Measurements from ENCODE around the gene MAGEB4.
"Not testable (repeated sequence)": the region's sequence is repeated elsewhere in the genome, so short reads cannot be mapped to it uniquely, and the experiment has no call there.

Gene MAGEB4, protein sequence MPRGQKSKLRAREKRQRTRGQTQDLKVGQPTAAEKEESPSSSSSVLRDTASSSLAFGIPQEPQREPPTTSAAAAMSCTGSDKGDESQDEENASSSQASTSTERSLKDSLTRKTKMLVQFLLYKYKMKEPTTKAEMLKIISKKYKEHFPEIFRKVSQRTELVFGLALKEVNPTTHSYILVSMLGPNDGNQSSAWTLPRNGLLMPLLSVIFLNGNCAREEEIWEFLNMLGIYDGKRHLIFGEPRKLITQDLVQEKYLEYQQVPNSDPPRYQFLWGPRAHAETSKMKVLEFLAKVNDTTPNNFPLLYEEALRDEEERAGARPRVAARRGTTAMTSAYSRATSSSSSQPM

GRCh38 chrX:30241724-30242415 lies at the start of gene MAGEB4:
Gene MAGEB4, plus strand, starts transcription at chrX:30242000. Its CDS starts 136 bp downstream, at chrX:30242136.
- no peaks in the 10 kb centered on the region for H3K27me3 ChIP-seq (ENCODE audit: control insufficient read depth, insufficient read depth, low read length)
- H3K36me3 ChIP-seq (ENCODE audit: control insufficient read depth, insufficient read depth, low read length): no peaks in the 10 kb centered on the region
- H3K9ac ChIP-seq (ENCODE audit: low read depth, low read length): no peak within 1 kb of the TSS
- H3K4me1 ChIP-seq (ENCODE audit: control insufficient read depth, insufficient read depth, low read length): no peaks in the 10 kb centered on the region
- H3K4me3 ChIP-seq (ENCODE audit: low read depth, low read length): no peak within 1 kb of the TSS
- H3K9me3 ChIP-seq (ENCODE audit: control insufficient read depth, insufficient read depth, low read length): no peaks in the 10 kb centered on the region

DNA sequence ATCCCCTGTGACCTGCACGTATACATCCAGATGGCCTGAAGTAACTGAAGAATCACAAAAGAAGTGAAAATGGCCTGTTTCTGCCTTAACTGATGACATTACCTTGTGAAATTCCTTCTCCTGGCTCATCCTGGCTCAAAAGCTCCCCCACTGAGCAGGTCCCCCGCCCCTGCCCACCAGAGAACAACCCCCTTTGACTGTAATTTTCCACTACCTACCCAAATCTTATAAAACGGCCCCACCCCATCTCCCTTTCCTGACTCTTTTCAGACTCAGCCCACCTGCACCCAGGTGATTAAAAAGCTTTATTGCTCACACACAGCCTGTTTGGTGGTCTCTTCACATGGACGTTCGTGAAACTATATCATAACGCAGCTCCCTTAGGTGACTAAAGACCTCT lies 47.9 kb upstream of the MAGEB4 start:
- not testable (repeated sequence) for H3K9me3 ChIP-seq (ENCODE audit: control insufficient read depth, insufficient read depth, low read length); H3K9ac ChIP-seq (ENCODE audit: low read depth, low read length); H3K4me1 ChIP-seq (ENCODE audit: control insufficient read depth, insufficient read depth, low read length); H3K4me3 ChIP-seq (ENCODE audit: low read depth, low read length); H3K36me3 ChIP-seq (ENCODE audit: control insufficient read depth, insufficient read depth, low read length); H3K27me3 ChIP-seq (ENCODE audit: control insufficient read depth, insufficient read depth, low read length)

GRCh38 chrX:30196322-30196721 lies 45.5 kb upstream of the MAGEB4 start:
- no peak overlapping the region for H3K4me3 ChIP-seq (ENCODE audit: low read depth, low read length)
- H3K27me3 ChIP-seq (ENCODE audit: control insufficient read depth, insufficient read depth, low read length): no peaks in the 10 kb centered on the region
- H3K9me3 ChIP-seq (ENCODE audit: control insufficient read depth, insufficient read depth, low read length): no peaks in the 10 kb centered on the region
- H3K36me3 ChIP-seq (ENCODE audit: control insufficient read depth, insufficient read depth, low read length): no peaks in the 10 kb centered on the region
- peaks cover 9% of the 10 kb centered on the region for H3K4me1 ChIP-seq (ENCODE audit: control insufficient read depth, insufficient read depth, low read length)
- H3K9ac ChIP-seq (ENCODE audit: low read depth, low read length): no peak overlapping the region

- H3K27me3 ChIP-seq (ENCODE audit: control insufficient read depth, insufficient read depth, low read length): no peaks in the 10 kb centered on the region
These were observed 29.6 kb upstream of the MAGEB4 start for GRCh38 chrX:30212172-30212571.

DNA sequence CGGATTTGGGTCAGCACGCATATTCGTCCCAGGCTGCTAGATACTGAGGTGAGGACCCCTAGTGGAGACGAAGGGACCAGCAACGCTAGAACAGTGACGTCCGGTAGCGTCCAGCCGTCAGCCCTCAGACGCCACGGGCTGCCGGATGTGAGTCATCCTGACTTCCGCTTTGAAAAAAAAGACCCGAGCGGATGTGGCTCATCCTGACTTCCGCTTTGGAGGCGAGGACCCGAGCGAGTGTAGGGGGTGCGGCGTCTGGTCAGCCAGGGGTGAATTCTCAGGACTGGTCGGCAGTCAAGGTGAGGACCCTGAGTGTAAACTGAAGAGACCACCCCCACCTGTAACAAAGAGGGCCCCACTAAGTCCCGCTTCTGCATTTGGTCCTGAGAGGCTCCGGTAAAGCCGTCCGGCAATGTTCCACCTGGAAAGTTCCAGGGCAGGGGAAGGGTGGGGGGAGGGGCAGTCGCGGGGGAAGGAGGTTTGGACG lies 26.4 kb upstream of the MAGEB4 start, which contains the start of gene MAGEB2:
Gene MAGEB2 (plus strand): TSS at position 207 of the 487 bp plus-strand sequence. CDS start 3,018 bp downstream, outside the sequence.
- Histone ChIP-seq H3K4me1 (ENCODE audit: control insufficient read depth, insufficient read depth, low read length) (peaks cover 15% of the 10 kb centered on the region), H3K9me3 (ENCODE audit: control insufficient read depth, insufficient read depth, low read length) (no peaks in the 10 kb centered on the region), H3K36me3 (ENCODE audit: control insufficient read depth, insufficient read depth, low read length) (no peaks in the 10 kb centered on the region), H3K9ac (ENCODE audit: low read depth, low read length) (no peak within 1 kb of the TSS), H3K27me3 (ENCODE audit: control insufficient read depth, insufficient read depth, low read length) (no peaks in the 10 kb centered on the region), H3K4me3 (ENCODE audit: low read depth, low read length) (no peak within 1 kb of the TSS)

More at GRCh38 chrX:30212172-30212571, 29.6 kb upstream of the MAGEB4 start:
- Histone ChIP-seq H3K9ac (ENCODE audit: low read depth, low read length) (no peak overlapping the region), H3K9me3 (ENCODE audit: control insufficient read depth, insufficient read depth, low read length) (no peaks in the 10 kb centered on the region), H3K4me1 (ENCODE audit: control insufficient read depth, insufficient read depth, low read length) (no peaks in the 10 kb centered on the region), H3K36me3 (ENCODE audit: control insufficient read depth, insufficient read depth, low read length) (no peaks in the 10 kb centered on the region), H3K4me3 (ENCODE audit: low read depth, low read length) (no peak overlapping the region)

GRCh38 chrX:30217465-30217864 lies 24.3 kb upstream of the MAGEB4 start:
- no peaks in the 10 kb centered on the region for H3K36me3 ChIP-seq (ENCODE audit: control insufficient read depth, insufficient read depth, low read length)
- H3K27me3 ChIP-seq (ENCODE audit: control insufficient read depth, insufficient read depth, low read length): no peaks in the 10 kb centered on the region
- no peak overlapping the region for H3K4me3 ChIP-seq (ENCODE audit: low read depth, low read length)
- no peaks in the 10 kb centered on the region for H3K9me3 ChIP-seq (ENCODE audit: control insufficient read depth, insufficient read depth, low read length)
- peaks cover 15% of the 10 kb centered on the region for H3K4me1 ChIP-seq (ENCODE audit: control insufficient read depth, insufficient read depth, low read length)
- no peak overlapping the region for H3K9ac ChIP-seq (ENCODE audit: low read depth, low read length)

DNA sequence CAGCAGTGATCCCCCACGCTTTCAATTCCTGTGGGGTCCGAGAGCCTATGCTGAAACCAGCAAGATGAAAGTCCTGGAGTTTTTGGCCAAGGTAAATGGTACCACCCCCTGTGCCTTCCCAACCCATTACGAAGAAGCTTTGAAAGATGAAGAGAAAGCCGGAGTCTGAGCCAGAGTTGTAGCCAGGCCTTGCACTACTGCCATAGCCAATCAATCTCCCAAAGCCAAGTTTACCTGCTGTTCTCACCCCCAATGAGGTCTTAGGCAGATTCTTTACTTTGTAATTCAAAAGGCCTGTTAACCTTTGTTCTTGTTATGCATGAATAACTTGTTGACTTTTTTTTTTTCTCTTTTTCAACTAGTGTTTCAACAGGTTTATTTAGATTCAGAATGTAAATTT lies 22.4 kb upstream of the MAGEB4 start:
- no peaks in the 10 kb centered on the region for H3K36me3 ChIP-seq (ENCODE audit: control insufficient read depth, insufficient read depth, low read length)
- H3K9ac ChIP-seq (ENCODE audit: low read depth, low read length): no peak overlapping the region
- H3K4me1 ChIP-seq (ENCODE audit: control insufficient read depth, insufficient read depth, low read length): peaks cover 15% of the 10 kb centered on the region
- H3K4me3 ChIP-seq (ENCODE audit: low read depth, low read length): no peak overlapping the region
- no peaks in the 10 kb centered on the region for H3K27me3 ChIP-seq (ENCODE audit: control insufficient read depth, insufficient read depth, low read length)
- no peaks in the 10 kb centered on the region for H3K9me3 ChIP-seq (ENCODE audit: control insufficient read depth, insufficient read depth, low read length)

DNA sequence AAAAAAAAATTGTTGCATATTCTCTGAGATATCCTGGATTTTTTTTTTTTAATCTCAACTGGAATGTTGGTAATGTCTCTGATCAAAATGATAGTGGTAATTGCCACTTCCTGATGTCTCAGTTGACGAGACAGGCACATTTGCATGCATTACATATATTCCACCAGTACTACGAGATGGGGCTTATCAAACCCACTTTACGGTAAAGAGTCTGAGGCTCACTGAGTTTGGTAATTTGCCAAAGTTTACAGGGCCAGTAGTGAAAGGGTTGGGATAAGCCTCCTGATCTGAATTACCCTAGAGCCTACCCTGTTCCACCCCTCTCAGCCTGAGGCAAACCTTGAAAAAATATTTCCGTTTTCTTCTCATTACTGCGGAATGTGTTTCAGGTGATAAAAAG lies 21.1 kb upstream of the MAGEB4 start:
- H3K9ac ChIP-seq (ENCODE audit: low read depth, low read length): no peak overlapping the region
- no peaks in the 10 kb centered on the region for H3K36me3 ChIP-seq (ENCODE audit: control insufficient read depth, insufficient read depth, low read length)
- H3K4me1 ChIP-seq (ENCODE audit: control insufficient read depth, insufficient read depth, low read length): peaks cover 15% of the 10 kb centered on the region
- H3K4me3 ChIP-seq (ENCODE audit: low read depth, low read length): no peak overlapping the region
- no peaks in the 10 kb centered on the region for H3K9me3 ChIP-seq (ENCODE audit: control insufficient read depth, insufficient read depth, low read length)
- no peaks in the 10 kb centered on the region for H3K27me3 ChIP-seq (ENCODE audit: control insufficient read depth, insufficient read depth, low read length)

GRCh38 chrX:30224536-30224935 lies 17.3 kb upstream of the MAGEB4 start:
- H3K4me1 ChIP-seq (ENCODE audit: control insufficient read depth, insufficient read depth, low read length): peaks cover 24% of the 10 kb centered on the region

DNA sequence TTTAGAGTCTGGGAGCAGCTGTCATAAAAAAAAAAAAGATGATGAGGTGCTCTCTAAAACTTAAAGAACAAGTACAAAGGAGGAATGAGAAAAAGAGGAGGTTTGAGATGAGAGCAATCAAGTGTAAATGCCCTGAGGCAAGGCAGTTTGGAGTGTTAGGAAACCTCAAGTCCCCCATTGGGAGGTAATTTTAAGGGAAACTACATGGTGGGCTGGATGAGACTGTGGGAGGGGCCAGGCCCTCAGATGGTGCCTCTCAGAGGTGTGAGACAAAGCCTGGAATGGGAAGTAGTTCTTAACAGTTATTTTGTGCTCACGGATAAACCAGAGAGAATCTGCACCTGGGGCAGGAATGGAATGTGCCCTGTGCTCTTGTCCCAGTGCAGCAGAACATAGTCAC lies 13.3 kb upstream of the MAGEB4 start:
- Histone ChIP-seq H3K27me3 (ENCODE audit: control insufficient read depth, insufficient read depth, low read length) (no peaks in the 10 kb centered on the region), H3K9ac (ENCODE audit: low read depth, low read length) (no peak overlapping the region), H3K4me3 (ENCODE audit: low read depth, low read length) (no peak overlapping the region), H3K36me3 (ENCODE audit: control insufficient read depth, insufficient read depth, low read length) (no peaks in the 10 kb centered on the region), H3K4me1 (ENCODE audit: control insufficient read depth, insufficient read depth, low read length) (peaks cover 19% of the 10 kb centered on the region), H3K9me3 (ENCODE audit: control insufficient read depth, insufficient read depth, low read length) (no peaks in the 10 kb centered on the region)

More at GRCh38 chrX:30224536-30224935, 17.3 kb upstream of the MAGEB4 start:
- no peaks in the 10 kb centered on the region for H3K27me3 ChIP-seq (ENCODE audit: control insufficient read depth, insufficient read depth, low read length)
- H3K9me3 ChIP-seq (ENCODE audit: control insufficient read depth, insufficient read depth, low read length): no peaks in the 10 kb centered on the region
- H3K36me3 ChIP-seq (ENCODE audit: control insufficient read depth, insufficient read depth, low read length): no peaks in the 10 kb centered on the region
- H3K9ac ChIP-seq (ENCODE audit: low read depth, low read length): no peak overlapping the region
- no peak overlapping the region for H3K4me3 ChIP-seq (ENCODE audit: low read depth, low read length)

DNA sequence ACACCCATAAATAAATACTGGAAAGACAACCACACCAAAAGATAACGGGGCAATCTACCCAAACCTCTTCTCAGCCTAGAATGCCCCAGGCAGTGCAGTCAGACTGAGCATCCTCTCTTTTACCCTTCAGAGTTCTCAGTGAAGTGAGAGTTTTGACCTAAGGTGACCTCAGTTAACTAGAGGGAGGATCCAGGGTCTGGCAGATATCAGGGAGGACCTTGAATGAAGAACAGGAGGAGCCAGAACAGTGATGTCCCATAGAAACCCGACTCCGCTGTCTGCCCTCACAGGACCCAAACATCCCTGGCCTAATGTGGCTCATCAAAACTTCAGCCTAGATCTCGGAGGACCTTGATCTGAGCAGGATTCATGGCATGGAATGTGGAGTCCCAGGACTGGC lies 11.4 kb upstream of the MAGEB4 start, which contains the start of gene MAGEB3:
Gene MAGEB3 (plus strand): TSS at position 263 of the 400 bp plus-strand sequence. CDS start 5,268 bp downstream, outside the sequence.
- Histone ChIP-seq H3K4me3 (ENCODE audit: low read depth, low read length) (no peak within 1 kb of the TSS), H3K4me1 (ENCODE audit: control insufficient read depth, insufficient read depth, low read length) (peaks cover 19% of the 10 kb centered on the region), H3K9me3 (ENCODE audit: control insufficient read depth, insufficient read depth, low read length) (no peaks in the 10 kb centered on the region), H3K36me3 (ENCODE audit: control insufficient read depth, insufficient read depth, low read length) (no peaks in the 10 kb centered on the region), H3K27me3 (ENCODE audit: control insufficient read depth, insufficient read depth, low read length) (no peaks in the 10 kb centered on the region), H3K9ac (ENCODE audit: low read depth, low read length) (no peak within 1 kb of the TSS)

Data from iPS-15b (cell line).